Measurements from ENCODE around the gene SLC39A9. TPM values are rescaled to one million over a fixed set of nuclear protein-coding genes. Genes with fewer than 3 reads are reported as not detected.

Gene SLC39A9
- total and polyA plus RNA-seq, 10 of the 15 experiments (the other 5 are each of a cell fraction or from before 2014, with no cell fraction given) = 19.9 to 109 (median 46.9) TPM

- no peak for TF ChIP-seq CUX1 (IDR thresholded peaks at IDR 0.05; ENCODE audit: insufficient replicate concordance, low read depth, low read length)
Observed at GRCh38 chr14:69443296-69443805, 44.9 kb downstream of the SLC39A9 start (continued).

GRCh38 chr14:69449216-69449615 lies 50.7 kb downstream of the SLC39A9 start:
- Histone ChIP-seq H3K4me2 (ENCODE audit: control insufficient read depth, insufficient read depth) (no peak overlapping the region), H3K4me3 (no peak overlapping the region), H3K27me3 (replicated peaks in 1 of 2; ENCODE audit: control insufficient read depth in 2 of 2, insufficient read depth in 2 of 2, low read length in 1 of 2) (no peaks in the 10 kb centered on the region), H3K27ac (ENCODE audit: control insufficient read depth, insufficient read depth) (no peak overlapping the region), H4K20me1 (ENCODE audit: control insufficient read depth, insufficient read depth) (no peaks in the 10 kb centered on the region), H3K9ac (ENCODE audit: control insufficient read depth, insufficient read depth, low read length) (no peak overlapping the region), H3K4me1 (ENCODE audit: control insufficient read depth, insufficient read depth, low read length) (no peaks in the 10 kb centered on the region), H3K9me3 (replicated peaks; ENCODE audit: control insufficient read depth, insufficient read depth, low read length) (no peaks in the 10 kb centered on the region), H3K36me3 (ENCODE audit: control insufficient read depth in 2 of 2, insufficient read depth in 2 of 2, low read length in 1 of 2) (peaks cover 0 to 9% of the 10 kb centered on the region in 2 experiments; a peak in 3 of 4 replicates), H3K79me2 (ENCODE audit: control insufficient read depth, insufficient read depth, low read length) (no peaks in the 10 kb centered on the region), H2AFZ (ENCODE audit: control insufficient read depth, low read depth, low read length) (no peak overlapping the region)
- in situ Hi-C loops (cut with MboI) (no loop called here), intact Hi-C loops (cut with micrococcal nuclease; ENCODE audit: unreplicated experiment) (no loop called here)
- TF ChIP-seq LARP7 (IDR thresholded peaks at IDR 0.05) (no peak), SMC3 (IDR thresholded peaks at IDR 0.05; ENCODE audit: borderline replicate concordance, low read length) (no peak), SMAD5 (IDR thresholded peaks at IDR 0.05; ENCODE audit: low read depth) (no peak), STAT3 (IDR thresholded peaks at IDR 0.05; ENCODE audit: low read depth, low read length) (no peak), SUPT20H (IDR thresholded peaks at IDR 0.05; ENCODE audit: borderline replicate concordance, control insufficient read depth, low read depth, low read length) (no peak), ZBTB40 (IDR thresholded peaks at IDR 0.05; ENCODE audit: borderline replicate concordance) (no peak), PML (IDR thresholded peaks at IDR 0.05; ENCODE audit: low read length) (no peak)
- ChIA-PET RAD21 (ENCODE audit: unreplicated experiment) (interaction anchor here (0.6 kb wide), 1 partner anchor 48 kb away, joined by 3 read pairs; no protein-coding TSS in a partner anchor), CTCF (interaction anchor here (2.8 kb wide), 1 partner anchor 10 kb away, joined by 17 read pairs; no protein-coding TSS in a partner anchor), SMC1A (ENCODE audit: uncharacterized antibody, unreplicated experiment) (no interaction called here), POLR2A (no interaction called here)
- WGBS (ENCODE audit: insufficient coverage, insufficient replicate concordance, low lambda C conversion rate, missing lambda C conversion rate) = 100% methylated on average over 8 of the region's 8 CpGs
- FAIRE-seq (no peak), ATAC-seq (no peak), DNase-seq (ENCODE audit: low read depth, low spot score) (no peak)
- no TSS peak for BruUV-seq (replicated peaks)
